Suppressor macrophage treated with lipopolysaccharide for 4 hours (primary cell): ENCODE data around the gene TIPARP.
"Not testable (repeated sequence)": the region's sequence is repeated elsewhere in the genome, so short reads cannot be mapped to it uniquely, and the experiment has no call there.

Experiments
- DNase-seq: peaks from one replicate; pipeline ENCODE4 v3.0.0-alpha.2; 2020

The TIPARP gene

GRCh38 chr3:156716105-156716862 is 41.9 kb downstream of the TIPARP start:
- DNase-seq = no peak

DNA sequence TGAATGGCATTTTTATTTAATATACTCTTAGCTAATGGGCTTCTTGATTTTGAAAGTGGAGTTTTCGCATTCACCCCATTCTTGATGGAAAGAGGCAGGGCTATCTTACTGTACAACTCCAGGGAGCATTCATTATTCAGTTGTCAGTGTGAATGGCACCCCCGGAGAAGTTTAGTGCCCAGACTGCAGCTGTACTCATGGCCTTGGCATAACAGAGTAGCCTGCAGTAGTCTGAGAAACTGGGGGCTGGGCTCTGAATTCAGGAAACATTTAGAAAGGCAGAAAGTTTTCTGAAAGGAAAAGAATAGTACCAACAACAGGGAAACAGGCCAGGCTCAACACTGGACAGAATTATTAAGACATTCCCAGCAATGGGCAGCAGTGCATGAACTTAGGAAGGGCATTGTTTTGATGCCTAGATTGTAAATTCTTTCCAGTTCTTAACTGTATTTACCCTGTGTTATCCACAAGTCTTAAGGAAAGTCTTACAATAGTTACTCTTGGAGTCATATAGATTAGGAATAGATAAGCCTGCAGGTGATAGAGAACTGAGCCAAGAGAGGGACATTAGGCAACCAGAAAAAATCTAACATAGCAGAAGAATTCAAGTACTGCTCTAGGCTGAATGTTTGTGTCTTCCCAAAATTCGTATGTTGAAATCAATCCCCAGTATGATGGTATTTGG is 44.4 kb downstream of the TIPARP start:
- no peak for DNase-seq

- DNase-seq = no peak
Measured at GRCh38 chr3:156720826-156721225, 46.4 kb downstream of the TIPARP start.

GRCh38 chr3:156721687-156722618 is 47.6 kb downstream of the TIPARP start:
- peak; percentile 56 for DNase-seq

DNA sequence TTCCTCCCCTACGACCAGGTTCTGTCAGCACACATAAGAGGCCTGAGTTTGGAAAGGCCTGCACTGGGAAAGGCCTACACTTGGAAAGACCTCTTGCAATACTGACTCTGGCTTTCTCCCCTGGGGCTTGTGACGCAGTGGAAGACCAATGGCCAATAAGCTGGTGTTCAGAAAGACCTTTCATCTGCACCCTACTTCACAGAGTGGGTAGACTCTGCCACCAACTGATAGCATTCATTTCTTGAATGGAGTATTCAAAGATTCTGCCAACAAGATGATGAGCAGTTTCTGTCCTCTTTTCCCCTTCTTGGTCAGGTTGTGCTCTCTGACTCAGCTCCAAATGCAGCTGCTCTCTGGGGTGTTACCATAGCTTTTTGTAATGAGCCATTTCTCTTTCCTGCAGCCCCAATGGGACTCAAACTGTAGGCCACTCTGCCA is 48.8 kb downstream of the TIPARP start:
- DNase-seq = no peak

DNA sequence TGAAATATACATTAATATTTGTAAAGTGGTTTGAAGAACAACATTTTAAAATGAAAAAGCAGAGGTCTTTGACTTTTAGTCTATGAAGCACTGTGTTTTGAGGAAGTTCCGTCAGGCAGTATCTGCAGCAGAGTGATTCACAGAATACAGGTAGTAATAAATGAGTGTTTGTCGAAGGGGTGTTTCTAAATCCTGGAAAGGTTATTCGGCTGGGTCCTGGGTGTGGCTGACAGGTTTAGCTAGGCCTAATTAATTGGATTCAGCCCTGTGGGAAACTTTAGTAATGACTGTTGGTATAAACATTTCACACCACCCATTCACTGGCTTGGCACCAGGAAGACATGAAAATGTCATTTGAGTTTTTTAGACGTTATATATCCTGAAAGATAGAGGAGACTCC is 51.3 kb downstream of the TIPARP start:
- no peak for DNase-seq

- DNase-seq = no peak
Measured at GRCh38 chr3:156726456-156726855, 52.1 kb downstream of the TIPARP start.

- no peak for DNase-seq
Measured at GRCh38 chr3:156727519-156728205, 53.3 kb downstream of the TIPARP start.

GRCh38 chr3:156728267-156728985 is 54.0 kb downstream of the TIPARP start:
- DNase-seq = no peak

DNA sequence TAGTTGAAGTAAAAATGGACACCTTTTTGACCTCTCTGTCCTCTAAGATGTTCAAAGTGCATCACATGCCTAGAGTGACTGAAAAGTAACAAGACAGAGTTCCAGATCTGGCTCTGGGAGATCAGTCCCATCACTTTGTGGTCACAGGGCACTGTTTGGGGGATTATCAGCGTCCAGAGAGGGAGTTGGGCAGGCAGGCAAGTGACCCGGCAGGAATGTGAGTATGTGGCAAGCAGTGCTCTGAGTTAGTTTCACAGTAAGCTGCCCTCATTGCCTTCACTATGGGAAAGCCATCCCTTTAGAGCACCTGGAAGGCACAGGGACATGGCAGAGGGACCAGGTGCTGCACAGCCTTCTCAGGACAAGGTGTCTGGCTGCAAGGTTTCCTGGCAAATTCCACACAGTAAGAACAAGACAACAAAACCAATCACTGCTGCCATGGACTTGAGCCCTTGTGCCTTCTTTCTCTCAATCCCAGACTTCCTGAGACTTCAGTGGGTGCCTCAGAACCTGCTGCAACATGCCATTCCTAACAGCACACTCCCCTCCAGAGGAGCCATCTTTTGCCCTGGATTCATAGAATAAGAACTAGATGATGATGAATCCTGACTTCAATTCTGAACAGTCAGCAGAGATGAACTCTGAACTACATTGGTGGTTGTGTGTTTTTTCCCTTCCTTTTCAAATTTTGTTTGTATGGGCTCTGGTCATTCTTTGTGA is 55.2 kb downstream of the TIPARP start:
- DNase-seq = no peak

DNA sequence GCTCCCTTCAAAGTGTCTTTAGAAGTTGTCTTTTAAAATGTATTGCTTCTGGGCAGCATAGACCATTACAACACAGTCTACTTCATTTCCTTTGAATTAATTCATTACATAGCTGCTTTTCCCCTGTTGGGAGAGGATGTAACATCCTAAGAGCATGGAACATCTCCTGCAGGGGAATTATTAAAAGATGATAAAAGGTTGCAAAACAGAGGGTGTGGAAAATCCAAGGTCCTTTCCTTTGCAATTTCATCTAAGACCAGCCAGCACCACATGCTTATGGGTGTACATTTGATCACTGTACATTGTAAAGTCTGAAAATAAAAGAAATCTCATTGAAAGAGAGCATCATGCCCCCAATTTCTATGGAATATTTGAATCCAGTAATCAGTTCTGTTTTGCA is 57.4 kb downstream of the TIPARP start:
- DNase-seq = no peak

- DNase-seq = no peak
Measured at GRCh38 chr3:156732261-156732660, 57.9 kb downstream of the TIPARP start.

DNA sequence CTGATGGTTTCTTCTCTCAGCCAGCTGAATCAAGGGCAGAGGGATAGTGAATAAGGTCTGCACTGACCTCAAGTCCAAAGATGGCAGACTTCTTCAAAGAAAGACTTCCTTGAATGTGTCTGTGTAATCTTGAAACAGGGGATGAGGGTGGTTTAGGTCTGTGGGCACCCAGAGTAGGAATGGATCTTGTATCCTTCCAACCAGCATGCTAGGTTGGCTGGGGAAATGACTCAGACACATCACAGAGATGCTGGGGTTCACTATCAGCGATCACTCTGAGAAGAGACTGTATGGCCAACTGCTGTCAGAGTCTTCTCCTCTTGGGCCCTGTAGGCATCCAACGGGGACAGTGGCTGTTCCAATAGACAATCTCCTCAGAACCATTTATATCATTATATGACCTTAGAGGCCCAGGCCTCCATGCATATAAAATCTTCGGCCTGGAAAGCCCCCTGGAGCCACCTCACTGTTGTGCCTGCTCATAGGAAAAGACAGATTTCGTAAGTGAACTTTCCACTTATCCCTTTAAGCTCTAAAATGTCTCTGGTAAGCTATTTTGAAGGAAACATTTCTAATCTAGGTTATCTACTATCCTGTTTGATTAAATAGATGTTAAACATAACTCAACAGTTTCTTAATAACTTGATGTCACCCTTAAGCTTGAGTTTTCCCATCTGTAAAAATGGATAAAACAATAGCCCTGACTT is 58.5 kb downstream of the TIPARP start:
- DNase-seq = no peak

- not testable (repeated sequence) for DNase-seq
Measured at GRCh38 chr3:156734661-156735060, 60.3 kb downstream of the TIPARP start.

DNA sequence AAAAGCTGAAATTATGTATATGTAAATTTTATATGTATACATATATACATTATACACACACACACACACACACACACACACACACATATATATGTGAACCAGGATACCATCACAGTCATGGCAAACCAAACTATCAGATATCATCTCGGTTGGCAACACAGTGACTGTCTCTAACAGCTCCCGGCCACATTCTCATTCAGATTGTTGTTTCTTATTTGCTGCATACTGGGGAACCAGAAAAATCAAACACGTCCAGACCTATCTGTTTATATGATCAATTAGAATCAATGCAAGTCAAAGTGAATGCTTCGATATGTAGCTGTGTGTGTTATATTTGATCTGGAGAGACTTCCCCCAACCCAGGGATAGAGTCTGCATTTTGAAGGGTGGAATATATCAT is 61.1 kb downstream of the TIPARP start:
- no peak for DNase-seq

DNA sequence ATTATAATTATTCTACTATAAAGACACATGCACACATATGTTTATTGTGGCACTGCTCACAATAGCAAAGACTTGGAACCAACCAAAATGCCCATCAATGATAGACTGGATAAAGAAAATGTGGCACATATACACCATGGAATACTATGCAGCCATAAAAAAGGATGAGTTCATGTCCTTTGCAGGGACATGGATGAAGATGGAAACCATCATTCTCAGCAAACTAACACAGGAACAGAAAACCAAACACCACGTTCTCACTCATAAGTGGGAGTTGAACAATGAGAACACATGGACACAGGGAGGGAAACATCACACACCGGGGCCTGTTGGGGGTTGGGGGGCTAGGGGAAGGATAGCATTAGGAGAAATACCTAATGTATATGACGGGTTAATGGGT is 62.7 kb downstream of the TIPARP start:
- DNase-seq = not testable (repeated sequence)

DNA sequence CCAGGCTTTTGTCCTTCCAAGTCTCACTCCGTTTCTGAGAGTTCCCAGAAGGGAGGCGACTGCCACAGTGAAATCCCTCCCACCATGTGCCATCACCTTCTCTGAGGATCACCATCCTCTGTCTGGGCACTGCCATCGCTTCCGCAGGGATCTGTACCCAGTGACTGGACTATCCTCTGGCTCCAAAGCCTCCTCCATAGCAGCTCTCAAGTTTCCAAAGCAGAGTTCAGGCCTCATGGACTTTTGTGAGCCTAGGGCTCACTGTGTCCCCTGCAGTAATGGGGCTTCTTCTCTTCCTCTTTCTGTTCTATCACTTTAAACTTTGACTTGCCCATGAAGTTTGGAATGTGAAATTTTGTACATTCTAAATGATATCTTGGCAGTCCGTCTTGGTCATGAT is 63.9 kb downstream of the TIPARP start:
- DNase-seq = no peak

GRCh38 chr3:156739976-156740375 is 65.6 kb downstream of the TIPARP start:
- no peak for DNase-seq

DNA sequence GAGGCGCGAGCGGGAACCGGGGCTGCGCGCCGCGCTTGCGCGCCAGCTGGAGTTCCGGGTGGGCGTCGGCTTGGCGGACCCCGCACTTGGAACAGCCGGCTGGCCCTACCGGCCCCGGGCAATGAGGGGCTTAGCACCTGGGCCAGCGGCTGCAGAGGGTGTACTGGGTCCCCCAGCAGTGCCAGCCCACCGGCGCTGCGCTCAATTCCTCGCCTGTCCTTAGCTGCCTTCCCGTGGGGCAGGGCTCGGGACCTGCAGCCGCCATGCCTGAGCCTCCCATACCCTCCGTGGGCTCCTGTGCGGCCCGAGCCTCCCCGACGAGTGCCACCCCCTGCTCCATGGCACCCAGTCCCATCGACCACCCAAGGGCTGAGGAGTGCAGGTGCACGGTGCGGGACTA is 66.2 kb downstream of the TIPARP start:
- not testable (repeated sequence) for DNase-seq

DNA sequence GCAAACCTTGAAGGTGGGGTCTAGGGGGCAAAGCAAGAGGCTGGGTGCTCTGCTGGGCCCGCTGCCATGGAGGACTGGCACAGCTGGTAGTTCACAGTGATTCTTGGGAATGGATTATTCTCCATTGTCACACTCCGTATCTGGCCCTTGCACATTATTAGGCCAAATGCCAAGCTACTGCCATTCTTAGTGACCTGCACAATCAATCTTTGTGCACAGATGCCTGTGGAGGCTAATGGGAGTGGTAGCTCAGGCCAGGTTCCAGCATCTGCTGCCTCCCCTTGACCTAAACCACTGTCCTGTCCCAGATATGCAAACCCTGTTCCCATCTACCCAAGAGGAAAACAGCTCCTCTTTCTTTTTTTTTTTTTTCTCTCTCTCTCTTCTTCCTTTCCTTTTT is 67.5 kb downstream of the TIPARP start:
- DNase-seq = no peak

DNA sequence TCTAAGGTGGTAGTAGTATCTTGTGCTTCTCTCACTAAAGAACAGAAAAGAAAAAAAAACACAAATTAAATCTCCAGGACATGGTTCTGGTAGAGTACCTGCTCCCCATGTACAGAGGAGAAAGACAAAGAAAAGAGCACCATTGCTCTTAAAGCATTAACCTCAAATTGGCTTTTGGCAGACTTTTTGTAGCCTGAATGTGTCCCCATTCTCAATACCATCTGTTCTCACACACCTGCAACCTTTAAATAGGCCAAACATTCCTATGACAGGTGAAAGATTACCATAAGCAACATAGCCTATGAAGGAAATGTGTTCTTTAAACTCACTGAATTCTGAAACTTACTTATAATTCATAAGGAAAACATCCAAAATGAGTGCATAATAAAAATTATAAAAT is 68.0 kb downstream of the TIPARP start:
- no peak for DNase-seq
